Myocyte (in vitro differentiated cells): ENCODE results near the gene KLRB1. TPM values are rescaled to one million over a fixed set of nuclear protein-coding genes. Genes with fewer than 3 reads are reported as not detected.
"Not testable (repeated sequence)": the region's sequence is repeated elsewhere in the genome, so short reads cannot be mapped to it uniquely, and the experiment has no call there.

Experiments
- DNase-seq: peaks from one replicate; pipeline ENCODE4 v3.0.0-alpha.2; 2012; ENCODE audit warnings: low read depth
- polyA plus RNA-seq: library from polyadenylated mRNA; unstranded; fragments of >200 nt; gene quantifications from one replicate; pipeline ENCODE4 v1.2.1, GENCODE V29; 2012; ENCODE audit warnings: missing spikeins
- total RNA-seq: library from RNA; depleted of rRNA; stranded (reverse); fragments of >200 nt; gene quantifications from 2 replicates; pipeline ENCODE4 v1.2.3, GENCODE V29; 2014

KLRB1 gene
- total RNA-seq = not detected in 2 replicates
- not detected for polyA plus RNA-seq

- no peak for DNase-seq
Observed at GRCh38 chr12:9607716-9608115, at the start of gene KLRB1. Gene KLRB1 (minus strand): TSS chr12:9607916. CDS start chr12:9607839, 77 bp downstream.

DNA sequence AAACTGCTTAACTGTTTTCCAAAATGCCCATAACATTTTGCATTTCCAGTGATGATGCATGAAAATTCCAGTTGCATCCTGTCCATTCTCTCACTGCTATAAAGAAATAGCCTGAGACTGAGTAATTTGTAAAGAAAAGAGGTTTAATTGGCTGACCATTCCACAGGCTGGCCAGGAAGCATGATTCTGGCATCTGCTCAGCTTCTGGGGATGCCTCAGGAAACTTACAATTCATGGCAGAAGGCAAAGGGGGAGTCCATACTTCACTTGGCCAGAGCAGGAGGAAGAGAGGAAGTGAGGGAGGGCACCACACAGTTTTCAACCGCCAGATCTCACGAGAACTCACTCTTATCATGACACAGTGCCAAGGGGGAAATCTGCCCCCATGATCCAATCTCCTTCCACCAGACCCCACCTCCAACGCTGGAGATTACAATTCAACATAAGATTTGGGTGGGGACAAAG lies 43.6 kb upstream of the KLRB1 start:
- DNase-seq = peak; percentile 12

DNA sequence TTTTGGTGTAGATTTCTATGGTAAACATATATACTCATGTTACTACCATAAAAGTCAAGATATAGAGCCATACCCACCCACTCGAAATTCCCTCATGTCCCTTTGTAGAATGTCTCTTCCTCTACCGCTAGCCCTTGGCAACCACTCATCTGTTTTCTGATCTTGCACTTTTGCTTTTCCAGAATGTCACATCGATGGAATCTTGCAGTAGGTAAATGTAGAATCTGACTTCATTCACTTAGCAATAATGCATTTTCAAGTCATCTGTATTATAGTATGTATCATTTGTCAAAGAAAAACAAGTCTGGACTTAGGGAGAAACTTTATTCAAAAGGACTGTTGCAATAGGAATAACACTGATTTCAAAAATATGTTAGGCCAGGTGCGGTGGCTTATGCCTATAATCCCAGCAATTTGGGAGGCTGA lies 42.4 kb upstream of the KLRB1 start:
- DNase-seq = peak; percentile 5

DNA sequence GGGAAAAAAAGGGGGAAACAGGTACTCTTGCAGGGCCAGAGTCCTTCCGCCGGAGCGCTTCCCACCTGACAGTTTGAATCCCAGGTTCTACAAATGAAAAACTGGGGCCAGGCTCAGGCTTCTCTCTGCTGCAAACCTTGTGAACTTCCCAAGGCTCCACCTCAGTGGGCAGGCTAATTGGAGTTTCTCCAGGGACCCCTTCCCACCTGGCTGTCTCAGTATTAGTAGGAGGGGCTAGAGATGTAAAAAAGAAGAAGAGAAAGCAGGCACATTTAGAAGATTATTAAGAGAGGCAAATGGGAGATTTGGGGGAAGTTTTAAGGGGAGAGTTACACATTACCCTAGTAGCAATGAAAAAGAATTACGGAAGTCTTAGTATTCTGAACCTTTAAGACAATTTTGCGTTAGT lies 41.8 kb upstream of the KLRB1 start:
- no peak for DNase-seq

GRCh38 chr12:9648701-9649531 lies 41.2 kb upstream of the KLRB1 start:
- DNase-seq = no peak

GRCh38 chr12:9647825-9648700 lies 40.3 kb upstream of the KLRB1 start:
- peak; percentile 86 for DNase-seq

GRCh38 chr12:9646794-9647781 lies 39.4 kb upstream of the KLRB1 start:
- DNase-seq = peak; percentile 6

- DNase-seq = not testable (repeated sequence)
Observed at GRCh38 chr12:9644985-9645551, 37.4 kb upstream of the KLRB1 start.

DNA sequence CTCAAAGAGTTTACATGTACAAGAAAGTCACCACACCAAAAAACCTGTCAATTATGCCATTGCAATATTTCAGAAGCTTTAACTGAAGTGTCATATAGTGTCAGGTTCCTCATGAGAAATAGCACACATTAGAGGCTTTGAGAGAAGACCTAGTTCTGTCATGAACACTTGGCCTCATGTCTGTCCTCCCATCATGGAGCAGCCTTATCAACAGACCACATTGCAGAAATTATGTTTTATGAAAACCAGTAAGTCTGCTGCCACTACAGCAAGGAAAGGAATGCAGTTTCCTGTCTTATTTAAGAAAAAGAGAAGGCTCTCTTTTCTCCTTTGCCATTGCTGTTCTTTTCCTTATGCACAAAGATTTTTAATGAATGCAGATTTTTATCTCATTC lies 35.5 kb upstream of the KLRB1 start:
- DNase-seq = no peak

DNA sequence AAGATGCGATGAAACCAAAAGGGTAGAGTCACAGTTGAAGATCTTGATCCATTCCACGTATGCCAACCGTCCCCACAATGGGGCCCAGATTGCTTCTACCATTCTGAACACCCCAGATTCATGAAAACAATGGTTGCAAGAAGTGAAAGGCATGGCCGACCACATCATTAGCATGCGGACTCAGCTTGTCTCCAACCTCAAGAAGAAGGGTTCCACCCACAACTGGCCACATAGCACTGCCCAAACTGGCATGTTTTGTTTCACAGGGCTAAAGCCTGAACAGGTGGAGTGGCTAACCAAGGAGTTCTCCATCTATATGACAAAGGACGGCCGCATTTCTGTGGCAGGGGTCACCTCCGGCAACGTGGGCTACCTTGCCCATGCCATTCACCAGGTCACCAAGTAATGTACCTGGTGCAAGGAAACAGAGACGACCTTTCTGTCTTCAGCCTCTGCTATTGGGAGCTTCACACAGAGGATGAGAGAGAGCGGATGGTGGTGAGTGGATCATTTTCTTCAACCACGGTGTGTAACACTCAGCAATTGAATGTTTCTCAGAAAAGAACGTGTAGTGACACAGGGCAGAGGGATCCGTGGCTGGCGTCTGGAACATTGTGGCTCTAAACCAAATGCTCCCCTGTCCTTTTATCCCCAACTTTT lies 35.0 kb upstream of the KLRB1 start:
- no peak for DNase-seq

DNA sequence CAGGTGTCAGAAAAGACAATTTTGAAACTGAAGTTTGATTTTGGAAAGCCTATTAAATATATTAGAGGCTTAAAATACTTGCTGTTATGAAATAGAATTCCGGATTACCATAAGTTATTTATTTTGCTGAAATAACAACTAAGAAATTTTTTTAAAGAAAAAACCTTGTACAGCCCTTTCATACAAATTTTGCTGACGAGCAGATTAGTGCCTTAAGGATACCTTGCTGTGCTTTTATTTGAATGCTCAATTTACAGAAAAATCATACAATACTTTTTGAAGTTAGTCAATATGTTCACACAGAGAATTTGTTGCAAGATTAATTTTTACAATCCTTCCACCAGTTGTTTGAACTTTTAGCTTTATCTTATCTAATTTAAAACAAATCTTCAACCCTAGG lies 32.3 kb upstream of the KLRB1 start:
- DNase-seq = no peak

- no peak for DNase-seq
Observed at GRCh38 chr12:9636851-9637206, 29.1 kb upstream of the KLRB1 start.

DNA sequence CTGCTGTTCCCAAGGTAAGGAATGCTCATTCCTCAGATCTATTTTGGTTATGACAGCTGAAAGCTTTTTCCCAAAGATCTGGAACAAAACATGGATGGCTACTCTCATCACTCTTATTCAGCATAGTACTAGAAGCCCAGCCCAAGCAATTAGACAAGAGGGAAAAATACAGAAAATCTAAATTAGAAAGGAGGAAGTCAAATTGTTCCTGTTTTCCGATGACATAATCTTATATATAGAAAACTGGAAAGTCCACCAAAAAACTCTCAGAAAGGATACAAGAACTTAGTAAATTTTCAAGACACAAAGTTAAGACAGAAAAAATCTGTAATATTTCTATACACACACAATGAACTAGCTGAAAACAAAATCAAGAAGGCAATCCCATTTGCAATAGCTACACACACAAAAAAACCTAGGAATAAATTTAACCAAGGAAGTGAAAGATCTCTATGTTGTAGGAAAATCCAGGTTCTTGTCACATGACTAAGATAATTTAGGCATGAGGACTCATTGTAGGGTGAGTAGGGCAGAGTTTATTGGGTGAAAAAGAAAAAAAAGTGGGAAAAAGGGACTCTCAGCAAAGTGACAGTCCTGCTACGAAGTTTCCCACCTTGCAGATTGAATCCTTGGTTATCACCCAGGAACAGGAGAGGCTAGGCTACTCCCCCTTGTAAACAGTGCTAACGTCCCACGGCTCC lies 28.6 kb upstream of the KLRB1 start:
- DNase-seq = no peak

- no peak for DNase-seq
Observed at GRCh38 chr12:9634969-9635754, 27.4 kb upstream of the KLRB1 start.

- DNase-seq = peak; percentile 60
Observed at GRCh38 chr12:9634177-9634803, 26.6 kb upstream of the KLRB1 start.

DNA sequence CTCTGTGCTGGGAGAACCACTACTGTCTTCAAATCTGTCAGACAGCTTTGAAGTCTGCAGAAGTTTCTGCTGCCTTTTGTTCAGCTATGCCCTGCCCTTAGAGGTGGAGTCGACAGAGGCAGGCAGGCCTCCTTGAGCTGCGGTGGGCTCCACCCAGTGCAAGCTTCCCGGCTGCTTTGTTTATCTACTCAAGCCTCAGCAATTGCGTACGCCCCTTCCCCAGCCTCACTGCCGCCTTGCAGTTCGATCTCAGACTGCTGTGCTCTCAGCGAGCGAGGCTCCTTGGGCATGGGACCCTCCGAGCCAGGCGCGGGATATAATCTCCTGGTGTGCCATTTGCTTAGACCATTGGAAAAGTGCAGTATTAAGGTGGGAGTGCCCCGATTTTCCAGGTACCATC lies 25.1 kb upstream of the KLRB1 start:
- DNase-seq = no peak

GRCh38 chr12:9626821-9627220 lies 19.1 kb upstream of the KLRB1 start:
- no peak for DNase-seq

DNA sequence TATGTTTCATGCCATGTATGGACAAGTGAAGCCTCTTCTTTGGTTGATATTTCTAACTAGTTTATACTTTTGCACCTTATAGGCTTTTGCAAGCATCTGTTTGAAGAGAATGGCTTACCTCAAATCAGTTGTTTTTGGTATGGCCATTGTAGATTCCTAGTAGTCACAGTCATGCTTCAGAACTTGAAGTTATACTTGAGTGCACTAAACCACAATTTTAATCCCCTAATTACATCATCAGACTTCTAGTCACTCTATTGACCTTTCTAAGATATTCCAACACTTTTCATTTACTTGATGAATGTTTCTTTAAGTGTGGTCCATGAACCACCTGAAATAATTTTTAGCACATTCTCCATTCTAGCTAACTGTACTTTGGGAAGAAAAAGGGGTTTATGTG lies 18.6 kb upstream of the KLRB1 start:
- DNase-seq = no peak
